T-helper 17 cell (primary cell): ENCODE measurements around the gene NELL1. TPM values are rescaled to one million over a fixed set of nuclear protein-coding genes. Genes with fewer than 3 reads are reported as not detected.

Experiments
- ATAC-seq: fragments of 150-1000 bp; cut with Tn5 transposase; 2 replicates; pipeline ENCODE4 v1.10.0; 2021; ENCODE audit warnings: mild to moderate bottlenecking, moderate library complexity
- DNase-seq, 3 donors: peaks; one replicate each; pipeline versions ENCODE4 v3.0.0 to v3.0.0-alpha.2; 2020 to 2021
- H3K9me3 ChIP-seq: one replicate; pipeline ENCODE4 v1.7.0; 2013; ENCODE audit warnings: low read length, mild to moderate bottlenecking; ENCODE audit not compliant: control insufficient read depth, poor library complexity, severe bottlenecking
- H3K27ac Mint-ChIP-seq: one replicate; pipeline ENCODE4 v1.8.0; 2022; ENCODE audit warnings: mild to moderate bottlenecking, moderate library complexity, mixed read lengths
- H3K27me3 Mint-ChIP-seq: one replicate; pipeline ENCODE4 v1.8.0; 2022; ENCODE audit warnings: mixed read lengths
- H3K36me3 Mint-ChIP-seq: one replicate; pipeline ENCODE4 v1.8.0; 2022; ENCODE audit warnings: low read depth, mixed read lengths
- H3K4me1 Mint-ChIP-seq: one replicate; pipeline ENCODE4 v1.8.0; 2022; ENCODE audit warnings: mild to moderate bottlenecking, mixed read lengths
- H3K4me3 Mint-ChIP-seq: one replicate; pipeline ENCODE4 v1.8.0; 2022; ENCODE audit warnings: mild to moderate bottlenecking, moderate library complexity, mixed read lengths
- total RNA-seq, 4 donors: library from RNA in 2 of 4; stranded (reverse) in 2 of 4; gene quantifications; one replicate each; pipeline ENCODE4 v1.2.3 and lab custom pipeline; 2022 to 2026

NELL1 gene
- total RNA-seq, 2 donors from 2014 or later, result not detected

DNA sequence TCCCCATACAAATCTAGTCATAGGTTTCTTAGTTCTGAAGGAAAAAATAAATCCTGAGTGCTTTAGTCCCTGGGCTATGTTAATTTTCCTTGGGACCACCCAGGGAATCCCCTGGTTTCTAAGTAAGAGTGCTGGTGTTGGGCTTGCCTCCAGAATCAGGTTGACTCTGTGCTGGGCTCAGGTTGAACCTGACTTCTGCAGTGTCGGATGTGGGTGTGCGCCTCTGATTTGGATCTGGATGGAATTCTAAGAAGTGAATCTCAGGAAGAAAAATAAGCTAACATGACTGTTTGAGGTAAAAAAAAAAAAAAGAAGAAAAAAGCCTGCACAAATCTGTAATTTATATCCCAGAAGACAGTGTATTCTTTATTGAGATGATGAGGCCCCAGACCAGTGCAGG is 29.0 kb upstream of the NELL1 start:
- ATAC-seq, result no peak
- Mint-ChIP-seq H3K36me3 (no peaks in the 10 kb centered on the region), H3K27ac (no peak overlapping the region), H3K4me3 (no peak overlapping the region), H3K4me1 (no peaks in the 10 kb centered on the region), H3K27me3 (peaks cover 49% of the 10 kb centered on the region)
- H3K9me3 ChIP-seq, result no peaks in the 10 kb centered on the region
- no peak for DNase-seq

- no peaks in the 10 kb centered on the region for H3K9me3 ChIP-seq
- Mint-ChIP-seq H3K4me1 (no peaks in the 10 kb centered on the region), H3K27me3 (peaks cover 27% of the 10 kb centered on the region), H3K4me3 (no peak overlapping the region), H3K27ac (no peak overlapping the region), H3K36me3 (no peaks in the 10 kb centered on the region)
- no peak for ATAC-seq
- DNase-seq, result no peak
These were observed 25.0 kb upstream of the NELL1 start for GRCh38 chr11:20644360-20644759.

DNA sequence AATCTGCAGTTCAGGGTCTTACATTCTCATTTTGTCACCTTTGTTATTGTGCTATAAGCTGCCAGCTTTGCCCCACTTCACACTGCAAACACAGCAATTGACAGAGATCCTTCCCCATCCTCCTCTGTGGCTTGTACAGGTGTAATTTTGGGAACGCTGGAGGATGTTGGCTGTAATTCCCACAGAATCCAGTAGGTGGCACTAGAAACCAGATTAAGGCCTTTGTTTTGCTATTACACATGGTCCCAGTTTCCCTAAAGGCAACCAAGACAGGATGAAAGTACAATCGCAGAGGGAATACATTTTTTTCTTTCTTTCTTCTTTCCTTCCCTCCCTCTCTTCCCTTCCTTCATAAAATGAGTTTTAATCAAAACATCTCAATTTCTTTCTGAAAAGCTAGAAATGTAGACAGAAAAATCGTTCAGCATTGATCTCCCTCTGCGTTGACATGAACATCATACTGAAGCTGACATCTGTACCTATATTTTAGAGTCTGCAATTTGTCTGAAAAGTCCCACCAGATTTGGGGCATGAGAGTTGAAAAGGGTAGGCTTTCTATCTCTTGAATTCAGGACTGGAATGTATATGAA is 21.3 kb upstream of the NELL1 start:
- peak in 1 of 3 donors; percentile 14 for DNase-seq
- no peaks in the 10 kb centered on the region for H3K9me3 ChIP-seq
- Mint-ChIP-seq H3K36me3 (no peaks in the 10 kb centered on the region), H3K27ac (no peak overlapping the region), H3K27me3 (peaks cover 34% of the 10 kb centered on the region), H3K4me3 (no peak overlapping the region), H3K4me1 (no peaks in the 10 kb centered on the region)
- ATAC-seq, result no peak

GRCh38 chr11:20652150-20652806 is 17.1 kb upstream of the NELL1 start:
- H3K9me3 ChIP-seq, result no peaks in the 10 kb centered on the region
- no peak overlapping the region for H3K4me3 Mint-ChIP-seq
- no peak overlapping the region for H3K27ac Mint-ChIP-seq
- H3K4me1 Mint-ChIP-seq, result no peaks in the 10 kb centered on the region
- ATAC-seq (no peak), DNase-seq (no peak)
- no peaks in the 10 kb centered on the region for H3K36me3 Mint-ChIP-seq
- peaks cover 56% of the 10 kb centered on the region for H3K27me3 Mint-ChIP-seq

DNA sequence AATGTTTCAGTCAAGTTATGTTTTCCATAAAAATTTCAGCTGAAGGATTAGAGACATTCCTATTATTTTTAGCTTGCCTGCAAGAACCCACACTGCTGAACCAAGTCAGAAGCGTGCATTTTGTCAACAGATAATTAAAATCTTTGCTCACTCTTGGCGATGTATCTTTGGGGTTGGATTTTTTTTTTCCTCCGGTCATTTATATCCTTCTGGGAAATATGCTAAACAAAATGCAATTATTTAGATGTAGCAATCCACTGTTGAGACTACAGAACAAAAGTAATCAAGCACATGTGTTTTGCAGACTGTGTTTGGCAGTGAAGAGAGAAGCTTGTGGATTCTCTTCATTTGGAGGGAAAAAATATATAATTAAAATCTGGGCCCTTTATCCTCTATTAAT is 15.3 kb upstream of the NELL1 start:
- Mint-ChIP-seq H3K4me1 (no peaks in the 10 kb centered on the region), H3K27ac (no peak overlapping the region), H3K4me3 (no peak overlapping the region), H3K36me3 (no peaks in the 10 kb centered on the region), H3K27me3 (peaks cover 60% of the 10 kb centered on the region)
- ATAC-seq (no peak), DNase-seq (no peak)
- H3K9me3 ChIP-seq, result no peaks in the 10 kb centered on the region

- H3K9me3 ChIP-seq, result no peaks in the 10 kb centered on the region
- ATAC-seq (no peak), DNase-seq (no peak)
- Mint-ChIP-seq H3K27ac (no peak overlapping the region), H3K36me3 (no peaks in the 10 kb centered on the region), H3K4me1 (no peaks in the 10 kb centered on the region), H3K4me3 (no peak overlapping the region), H3K27me3 (peaks cover 58% of the 10 kb centered on the region)
These were observed 12.5 kb upstream of the NELL1 start for GRCh38 chr11:20656901-20657300.

DNA sequence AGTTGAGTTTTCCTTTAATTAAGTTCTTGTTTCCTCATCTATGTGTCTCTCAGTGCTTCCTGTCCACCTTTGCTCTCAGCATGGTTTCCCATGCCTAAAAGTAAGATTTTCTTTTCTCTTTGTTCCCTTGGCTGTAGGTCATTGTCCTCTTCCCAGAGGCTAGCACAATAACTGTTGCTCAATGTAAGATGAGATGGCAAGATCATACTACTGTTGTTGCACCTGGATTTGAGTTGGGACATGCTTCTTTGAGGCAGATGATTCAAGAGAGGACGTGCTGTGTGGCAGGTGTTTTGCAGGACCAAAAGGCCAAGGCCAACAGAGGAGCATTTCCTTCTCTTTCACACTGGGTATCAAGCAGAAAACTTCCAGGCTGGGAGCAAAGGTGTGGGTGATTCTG is 11.3 kb upstream of the NELL1 start:
- H3K4me1 Mint-ChIP-seq, result no peaks in the 10 kb centered on the region
- no peaks in the 10 kb centered on the region for H3K9me3 ChIP-seq
- ATAC-seq (no peak), DNase-seq (no peak)
- H3K4me3 Mint-ChIP-seq, result no peak overlapping the region
- no peaks in the 10 kb centered on the region for H3K36me3 Mint-ChIP-seq
- peaks cover 47% of the 10 kb centered on the region for H3K27me3 Mint-ChIP-seq
- no peak overlapping the region for H3K27ac Mint-ChIP-seq

DNA sequence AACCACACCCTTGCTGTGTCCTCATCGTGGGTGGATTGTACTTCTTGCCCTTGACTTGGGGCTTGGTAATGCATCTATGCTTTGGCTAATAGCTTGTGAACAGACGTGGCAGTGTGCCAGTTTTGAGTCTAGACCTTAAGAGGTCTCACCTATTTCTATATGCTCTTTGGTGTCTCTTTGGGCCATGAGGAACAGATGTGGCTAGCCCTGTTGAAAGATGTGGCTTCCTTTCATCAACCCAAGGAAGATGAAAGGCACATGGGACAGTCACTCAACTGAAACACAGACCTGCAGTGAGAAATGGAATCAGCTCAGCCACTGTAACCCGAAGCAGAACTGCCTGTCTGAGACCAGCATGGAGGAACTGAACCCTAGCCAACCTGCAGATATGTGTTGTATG is 7.9 kb upstream of the NELL1 start:
- DNase-seq (no peak), ATAC-seq (no peak)
- Mint-ChIP-seq H3K4me1 (no peaks in the 10 kb centered on the region), H3K27me3 (peaks cover 43% of the 10 kb centered on the region), H3K4me3 (no peak overlapping the region), H3K27ac (no peak overlapping the region), H3K36me3 (peaks cover 2% of the 10 kb centered on the region)
- H3K9me3 ChIP-seq, result no peaks in the 10 kb centered on the region

DNA sequence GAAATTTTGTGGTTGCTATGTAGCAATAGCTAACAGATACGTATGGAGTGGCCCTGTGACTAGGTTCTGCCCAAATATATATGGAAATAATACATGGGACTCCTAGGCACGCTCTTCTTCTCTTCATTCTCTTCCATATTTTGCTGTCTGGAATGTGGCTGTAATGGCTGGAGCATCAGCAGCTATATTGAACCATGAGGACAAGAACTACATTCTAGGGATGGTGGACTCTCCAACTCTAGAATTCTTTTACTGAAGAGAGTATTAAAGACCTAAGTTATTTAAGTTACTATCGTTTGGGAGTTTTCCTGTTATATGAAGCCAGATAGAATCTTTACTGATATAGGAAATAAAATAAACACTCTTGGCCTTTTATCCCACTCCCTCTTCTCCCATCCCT is 7.5 kb upstream of the NELL1 start:
- peaks cover 43% of the 10 kb centered on the region for H3K27me3 Mint-ChIP-seq
- H3K4me1 Mint-ChIP-seq, result no peaks in the 10 kb centered on the region
- no peak for ATAC-seq
- peaks cover 2% of the 10 kb centered on the region for H3K36me3 Mint-ChIP-seq
- no peak for DNase-seq
- no peak overlapping the region for H3K4me3 Mint-ChIP-seq
- no peaks in the 10 kb centered on the region for H3K9me3 ChIP-seq
- H3K27ac Mint-ChIP-seq, result no peak overlapping the region

- H3K9me3 ChIP-seq, result no peaks in the 10 kb centered on the region
- H3K27me3 Mint-ChIP-seq, result peaks cover 83% of the 10 kb centered on the region
- H3K4me1 Mint-ChIP-seq, result peaks cover 6% of the 10 kb centered on the region
- ATAC-seq, result no peak
- peak overlapping the region; percentile 45 for H3K4me3 Mint-ChIP-seq
- H3K27ac Mint-ChIP-seq, result no peak overlapping the region
- no peak for DNase-seq
- H3K36me3 Mint-ChIP-seq, result peaks cover 9% of the 10 kb centered on the region
These were observed 1.1 kb upstream of the NELL1 start for GRCh38 chr11:20668131-20668809.

- Mint-ChIP-seq H3K27ac (no peak overlapping the region), H3K27me3 (peaks cover 88% of the 10 kb centered on the region), H3K4me1 (peaks cover 6% of the 10 kb centered on the region), H3K4me3 (peak overlapping the region; percentile 41), H3K36me3 (peaks cover 6% of the 10 kb centered on the region)
- ATAC-seq (no peak), DNase-seq (no peak)
- H3K9me3 ChIP-seq, result no peaks in the 10 kb centered on the region
These were observed 666 bp downstream of the NELL1 start for GRCh38 chr11:20669820-20670684.

GRCh38 chr11:20670932-20671403 is 1.6 kb downstream of the NELL1 start:
- no peak for DNase-seq
- Mint-ChIP-seq H3K27me3 (peaks cover 88% of the 10 kb centered on the region), H3K36me3 (peaks cover 6% of the 10 kb centered on the region), H3K27ac (no peak overlapping the region), H3K4me1 (peaks cover 6% of the 10 kb centered on the region), H3K4me3 (peak overlapping the region; percentile 41)
- no peak for ATAC-seq
- no peaks in the 10 kb centered on the region for H3K9me3 ChIP-seq
